ENCODE results near the gene APLP1. TPM values are rescaled to one million over a fixed set of nuclear protein-coding genes. Genes with fewer than 3 reads are reported as not detected.

Gene APLP1
- total RNA-seq, 1 donor from 2014 or later = 143 TPM

DNA sequence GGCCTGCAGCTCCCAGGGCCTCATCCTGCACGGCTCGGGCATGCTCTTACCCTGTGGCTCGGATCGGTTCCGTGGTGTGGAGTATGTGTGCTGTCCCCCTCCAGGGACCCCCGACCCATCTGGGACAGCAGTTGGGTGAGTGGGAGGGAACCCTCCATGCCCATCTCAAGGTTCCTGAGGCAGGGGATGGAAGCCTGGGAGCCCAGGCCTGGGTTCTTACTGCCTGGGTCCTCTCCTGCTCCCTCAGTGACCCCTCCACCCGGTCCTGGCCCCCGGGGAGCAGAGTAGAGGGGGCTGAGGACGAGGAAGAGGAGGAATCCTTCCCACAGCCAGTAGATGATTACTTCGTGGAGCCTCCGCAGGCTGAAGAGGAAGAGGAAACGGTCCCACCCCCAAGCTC, 3.2 kb downstream of the APLP1 start:
- H3K4me1 Mint-ChIP-seq = peaks cover 23% of the 10 kb centered on the region
- H3K4me3 Mint-ChIP-seq = no peak overlapping the region
- no peaks in the 10 kb centered on the region for H3K9me3 Mint-ChIP-seq
- TF ChIP-seq, protein P1, sequence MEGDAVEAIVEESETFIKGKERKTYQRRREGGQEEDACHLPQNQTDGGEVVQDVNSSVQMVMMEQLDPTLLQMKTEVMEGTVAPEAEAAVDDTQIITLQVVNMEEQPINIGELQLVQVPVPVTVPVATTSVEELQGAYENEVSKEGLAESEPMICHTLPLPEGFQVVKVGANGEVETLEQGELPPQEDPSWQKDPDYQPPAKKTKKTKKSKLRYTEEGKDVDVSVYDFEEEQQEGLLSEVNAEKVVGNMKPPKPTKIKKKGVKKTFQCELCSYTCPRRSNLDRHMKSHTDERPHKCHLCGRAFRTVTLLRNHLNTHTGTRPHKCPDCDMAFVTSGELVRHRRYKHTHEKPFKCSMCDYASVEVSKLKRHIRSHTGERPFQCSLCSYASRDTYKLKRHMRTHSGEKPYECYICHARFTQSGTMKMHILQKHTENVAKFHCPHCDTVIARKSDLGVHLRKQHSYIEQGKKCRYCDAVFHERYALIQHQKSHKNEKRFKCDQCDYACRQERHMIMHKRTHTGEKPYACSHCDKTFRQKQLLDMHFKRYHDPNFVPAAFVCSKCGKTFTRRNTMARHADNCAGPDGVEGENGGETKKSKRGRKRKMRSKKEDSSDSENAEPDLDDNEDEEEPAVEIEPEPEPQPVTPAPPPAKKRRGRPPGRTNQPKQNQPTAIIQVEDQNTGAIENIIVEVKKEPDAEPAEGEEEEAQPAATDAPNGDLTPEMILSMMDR (conservative IDR thresholded peaks at IDR 0.05) = no peak
- no peak overlapping the region for H3K27ac Mint-ChIP-seq (ENCODE audit: unreplicated experiment)
- no peak for DNase-seq (ENCODE audit: low read depth, low spot score)
- H3K36me3 Mint-ChIP-seq (ENCODE audit: low read depth) = peaks cover 5% of the 10 kb centered on the region
- H3K27me3 Mint-ChIP-seq (ENCODE audit: low read depth) = no peaks in the 10 kb centered on the region

DNA sequence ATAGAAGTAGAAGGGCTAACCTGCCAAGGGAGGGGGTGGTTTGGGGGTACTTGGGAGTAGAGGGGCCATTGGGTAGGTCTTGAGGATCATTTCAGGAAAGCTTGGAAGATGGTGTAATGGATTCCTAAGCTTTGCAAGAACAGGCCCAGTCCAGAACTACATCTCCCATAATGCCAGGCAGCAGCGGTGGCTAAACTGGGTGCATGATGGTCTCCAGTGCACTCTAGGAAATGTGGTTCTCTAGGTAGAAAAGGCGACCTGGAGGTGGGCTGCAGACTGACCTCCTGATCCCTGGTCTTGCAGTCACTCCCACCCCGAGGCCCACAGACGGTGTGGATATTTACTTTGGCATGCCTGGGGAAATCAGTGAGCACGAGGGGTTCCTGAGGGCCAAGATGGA, 3.8 kb downstream of the APLP1 start:
- peaks cover 23% of the 10 kb centered on the region for H3K4me1 Mint-ChIP-seq
- H3K27ac Mint-ChIP-seq (ENCODE audit: unreplicated experiment) = no peak overlapping the region
- TF ChIP-seq, protein P1 (conservative IDR thresholded peaks at IDR 0.05) = no peak
- DNase-seq (ENCODE audit: low read depth, low spot score) = no peak
- no peaks in the 10 kb centered on the region for H3K27me3 Mint-ChIP-seq (ENCODE audit: low read depth)
- peaks cover 5% of the 10 kb centered on the region for H3K36me3 Mint-ChIP-seq (ENCODE audit: low read depth)
- no peak overlapping the region for H3K4me3 Mint-ChIP-seq
- H3K9me3 Mint-ChIP-seq = no peaks in the 10 kb centered on the region

DNA sequence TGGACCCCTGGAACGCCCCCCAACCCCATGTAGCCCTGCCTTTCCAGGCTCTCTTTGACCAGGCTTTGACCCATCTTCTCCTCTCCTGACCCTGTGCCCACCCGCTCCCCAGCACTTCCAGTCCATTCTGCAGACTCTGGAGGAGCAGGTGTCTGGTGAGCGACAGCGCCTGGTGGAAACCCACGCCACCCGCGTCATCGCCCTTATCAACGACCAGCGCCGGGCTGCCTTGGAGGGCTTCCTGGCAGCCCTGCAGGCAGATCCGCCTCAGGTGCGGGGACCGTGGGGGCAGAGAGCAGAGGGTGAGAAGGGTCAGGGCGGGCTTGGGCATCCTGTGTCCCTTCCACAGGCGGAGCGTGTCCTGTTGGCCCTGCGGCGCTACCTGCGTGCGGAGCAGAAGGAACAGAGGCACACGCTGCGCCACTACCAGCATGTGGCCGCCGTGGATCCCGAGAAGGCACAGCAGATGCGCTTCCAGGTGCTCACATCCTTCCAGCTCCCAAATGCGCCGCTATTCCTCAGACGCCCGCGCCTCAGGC, 6.1 kb downstream of the APLP1 start:
- peaks cover 12% of the 10 kb centered on the region for H3K4me1 Mint-ChIP-seq
- no peak for DNase-seq (ENCODE audit: low read depth, low spot score)
- TF ChIP-seq, protein P1 (conservative IDR thresholded peaks at IDR 0.05) = no peak
- H3K27ac Mint-ChIP-seq (ENCODE audit: unreplicated experiment) = no peak overlapping the region
- no peak overlapping the region for H3K4me3 Mint-ChIP-seq
- peaks cover 5% of the 10 kb centered on the region for H3K36me3 Mint-ChIP-seq (ENCODE audit: low read depth)
- H3K9me3 Mint-ChIP-seq = no peaks in the 10 kb centered on the region
- H3K27me3 Mint-ChIP-seq (ENCODE audit: low read depth) = no peaks in the 10 kb centered on the region

GRCh38 chr19:35879068-35879467, 10.7 kb downstream of the APLP1 start:
- H3K4me1 Mint-ChIP-seq = peaks cover 7% of the 10 kb centered on the region
- no peak for DNase-seq (ENCODE audit: low read depth, low spot score)
- H3K9me3 Mint-ChIP-seq = no peaks in the 10 kb centered on the region
- TF ChIP-seq, protein P1 (conservative IDR thresholded peaks at IDR 0.05) = no peak
- no peak overlapping the region for H3K4me3 Mint-ChIP-seq
- H3K27ac Mint-ChIP-seq (ENCODE audit: unreplicated experiment) = no peak overlapping the region
- H3K36me3 Mint-ChIP-seq (ENCODE audit: low read depth) = peaks cover 3% of the 10 kb centered on the region
- peaks cover 7% of the 10 kb centered on the region for H3K27me3 Mint-ChIP-seq (ENCODE audit: low read depth)

- peaks cover 3% of the 10 kb centered on the region for H3K36me3 Mint-ChIP-seq (ENCODE audit: low read depth)
- H3K9me3 Mint-ChIP-seq = no peaks in the 10 kb centered on the region
- DNase-seq (ENCODE audit: low read depth, low spot score) = peak; percentile 95
- H3K4me3 Mint-ChIP-seq = no peak overlapping the region
- H3K27ac Mint-ChIP-seq (ENCODE audit: unreplicated experiment) = no peak overlapping the region
- TF ChIP-seq, protein P1 (conservative IDR thresholded peaks at IDR 0.05) = no peak
- peaks cover 7% of the 10 kb centered on the region for H3K4me1 Mint-ChIP-seq
- H3K27me3 Mint-ChIP-seq (ENCODE audit: low read depth) = peaks cover 9% of the 10 kb centered on the region
Measured at GRCh38 chr19:35879770-35880317, 11.5 kb downstream of the APLP1 start.
